ENCODE measurements around the gene ANKRD9.

Gene ANKRD9

GRCh38 chr14:102537981-102538601 is 28.5 kb upstream of the ANKRD9 start:
- Histone ChIP-seq H3F3A (ENCODE audit: insufficient read depth, low read length) (no peaks in the 10 kb centered on the region), H3K79me2 (ENCODE audit: insufficient read depth, low read length) (no peaks in the 10 kb centered on the region), H3K4me3 (ENCODE audit: low read depth, low read length, poor library complexity, severe bottlenecking) (no peak overlapping the region), H3K4me2 (ENCODE audit: low read length) (no peak overlapping the region), H3K9me3 (ENCODE audit: low read length) (no peaks in the 10 kb centered on the region), H3K4me1 (ENCODE audit: insufficient read depth, low read length, severe bottlenecking) (peaks cover 9% of the 10 kb centered on the region), H3K27me3 (ENCODE audit: insufficient read depth, low read length) (no peaks in the 10 kb centered on the region), H3K36me3 (ENCODE audit: insufficient read depth, low read length) (no peaks in the 10 kb centered on the region), H4K20me1 (ENCODE audit: insufficient read depth, low read length) (no peaks in the 10 kb centered on the region), H3K9me2 (ENCODE audit: low read depth, low read length) (no peaks in the 10 kb centered on the region), H3K9ac (ENCODE audit: low read length) (no peak overlapping the region), H2AFZ (ENCODE audit: low read length) (no peak overlapping the region), H3K27ac (ENCODE audit: low read depth, low read length, poor library complexity, severe bottlenecking) (no peak overlapping the region)
- TF ChIP-seq EZH2 (IDR thresholded peaks at IDR 0.05; ENCODE audit: borderline replicate concordance, low read length), result no peak

DNA sequence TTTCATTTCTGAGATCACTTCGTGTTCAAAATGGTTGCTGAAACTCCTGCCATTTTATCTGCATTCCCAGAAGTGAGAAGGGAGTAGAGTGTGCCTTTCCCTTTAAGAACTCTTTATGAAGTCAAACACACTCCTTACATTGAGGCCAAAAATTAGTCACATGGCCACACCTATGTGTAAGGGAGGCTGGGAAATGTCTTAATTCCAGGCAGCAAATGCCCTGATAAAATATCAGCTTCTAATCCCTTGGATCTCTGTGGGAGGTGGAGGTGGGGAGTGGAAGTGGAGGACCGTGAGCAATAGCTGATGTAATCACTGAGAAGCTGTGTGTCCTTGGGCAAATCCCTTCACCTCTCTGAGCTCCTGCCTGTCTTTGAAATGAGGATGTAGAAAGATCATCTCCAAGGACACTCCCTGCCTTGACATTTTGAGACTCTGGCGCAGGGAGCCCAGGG is 22.7 kb upstream of the ANKRD9 start:
- Histone ChIP-seq H3K27me3 (ENCODE audit: insufficient read depth, low read length) (no peaks in the 10 kb centered on the region), H3K4me1 (ENCODE audit: insufficient read depth, low read length, severe bottlenecking) (peaks cover 5% of the 10 kb centered on the region), H3K27ac (ENCODE audit: low read depth, low read length, poor library complexity, severe bottlenecking) (no peak overlapping the region), H4K20me1 (ENCODE audit: insufficient read depth, low read length) (no peaks in the 10 kb centered on the region), H3F3A (ENCODE audit: insufficient read depth, low read length) (no peaks in the 10 kb centered on the region), H3K79me2 (ENCODE audit: insufficient read depth, low read length) (no peaks in the 10 kb centered on the region), H3K9me2 (ENCODE audit: low read depth, low read length) (no peaks in the 10 kb centered on the region), H3K4me3 (ENCODE audit: low read depth, low read length, poor library complexity, severe bottlenecking) (no peak overlapping the region), H2AFZ (ENCODE audit: low read length) (no peak overlapping the region), H3K36me3 (ENCODE audit: insufficient read depth, low read length) (no peaks in the 10 kb centered on the region), H3K4me2 (ENCODE audit: low read length) (no peak overlapping the region), H3K9ac (ENCODE audit: low read length) (no peak overlapping the region), H3K9me3 (ENCODE audit: low read length) (no peaks in the 10 kb centered on the region)
- TF ChIP-seq, protein P1, sequence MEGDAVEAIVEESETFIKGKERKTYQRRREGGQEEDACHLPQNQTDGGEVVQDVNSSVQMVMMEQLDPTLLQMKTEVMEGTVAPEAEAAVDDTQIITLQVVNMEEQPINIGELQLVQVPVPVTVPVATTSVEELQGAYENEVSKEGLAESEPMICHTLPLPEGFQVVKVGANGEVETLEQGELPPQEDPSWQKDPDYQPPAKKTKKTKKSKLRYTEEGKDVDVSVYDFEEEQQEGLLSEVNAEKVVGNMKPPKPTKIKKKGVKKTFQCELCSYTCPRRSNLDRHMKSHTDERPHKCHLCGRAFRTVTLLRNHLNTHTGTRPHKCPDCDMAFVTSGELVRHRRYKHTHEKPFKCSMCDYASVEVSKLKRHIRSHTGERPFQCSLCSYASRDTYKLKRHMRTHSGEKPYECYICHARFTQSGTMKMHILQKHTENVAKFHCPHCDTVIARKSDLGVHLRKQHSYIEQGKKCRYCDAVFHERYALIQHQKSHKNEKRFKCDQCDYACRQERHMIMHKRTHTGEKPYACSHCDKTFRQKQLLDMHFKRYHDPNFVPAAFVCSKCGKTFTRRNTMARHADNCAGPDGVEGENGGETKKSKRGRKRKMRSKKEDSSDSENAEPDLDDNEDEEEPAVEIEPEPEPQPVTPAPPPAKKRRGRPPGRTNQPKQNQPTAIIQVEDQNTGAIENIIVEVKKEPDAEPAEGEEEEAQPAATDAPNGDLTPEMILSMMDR (IDR thresholded peaks at IDR 0.05; ENCODE audit: low read length), result no peak
- no peak for TF ChIP-seq EZH2 (IDR thresholded peaks at IDR 0.05; ENCODE audit: borderline replicate concordance, low read length)

GRCh38 chr14:102530828-102531478 is 21.4 kb upstream of the ANKRD9 start:
- Histone ChIP-seq H3K4me2 (ENCODE audit: low read length) (no peak overlapping the region), H3K9me2 (ENCODE audit: low read depth, low read length) (no peaks in the 10 kb centered on the region), H3K9ac (ENCODE audit: low read length) (no peak overlapping the region), H3K4me3 (ENCODE audit: low read depth, low read length, poor library complexity, severe bottlenecking) (no peak overlapping the region), H3K4me1 (ENCODE audit: insufficient read depth, low read length, severe bottlenecking) (peaks cover 7% of the 10 kb centered on the region), H3K36me3 (ENCODE audit: insufficient read depth, low read length) (no peaks in the 10 kb centered on the region), H3K27me3 (ENCODE audit: insufficient read depth, low read length) (no peaks in the 10 kb centered on the region), H3K27ac (ENCODE audit: low read depth, low read length, poor library complexity, severe bottlenecking) (no peak overlapping the region), H3F3A (ENCODE audit: insufficient read depth, low read length) (no peaks in the 10 kb centered on the region), H3K79me2 (ENCODE audit: insufficient read depth, low read length) (no peaks in the 10 kb centered on the region), H4K20me1 (ENCODE audit: insufficient read depth, low read length) (no peaks in the 10 kb centered on the region), H2AFZ (ENCODE audit: low read length) (no peak overlapping the region), H3K9me3 (ENCODE audit: low read length) (no peaks in the 10 kb centered on the region)
- TF ChIP-seq, protein P1 (IDR thresholded peaks at IDR 0.05; ENCODE audit: low read length), result no peak
- TF ChIP-seq EZH2 (IDR thresholded peaks at IDR 0.05; ENCODE audit: borderline replicate concordance, low read length), result no peak

All from OCI-LY1 (cell line).